Neural progenitor cell (in vitro differentiated cells): ENCODE measurements around the gene SLC25A48. TPM values are rescaled to one million over a fixed set of nuclear protein-coding genes. Genes with fewer than 3 reads are reported as not detected.
A peak's percentile ranks its signal among the peaks of the same experiment; 100 is the strongest.

Experiments used
- DNase-seq: peaks from one replicate; pipeline ENCODE4 v3.0.0-alpha.2; 2016; ENCODE audit warnings: low spot score
- H2AFZ ChIP-seq: fragments of 200-600 bp; sonication (generic); replicated peaks from 2 replicates; pipeline ENCODE4 v1.6.1; 2016; ENCODE audit warnings: antibody characterized with exemption
- H3F3A ChIP-seq: fragments of 200-600 bp; sonication (generic); 2 replicates; pipeline ENCODE4 v1.6.1; 2016; ENCODE audit warnings: antibody characterized with exemption, low read depth
- H3K27ac ChIP-seq: fragments of 200-600 bp; sonication (generic); 2 replicates; pipeline ENCODE4 v1.5.1; 2016; ENCODE audit warnings: mild to moderate bottlenecking
- H3K27me3 ChIP-seq: fragments of 200-600 bp; sonication (generic); 2 replicates; pipeline ENCODE4 v1.6.1; 2016; ENCODE audit warnings: mild to moderate bottlenecking, moderate library complexity
- H3K36me3 ChIP-seq: fragments of 200-600 bp; sonication (generic); 2 replicates; pipeline ENCODE4 v1.5.1; 2016
- H3K4me1 ChIP-seq: fragments of 200-600 bp; sonication (generic); 2 replicates; pipeline ENCODE4 v1.6.1; 2016; ENCODE audit warnings: mixed run types
- H3K4me2 ChIP-seq: fragments of 200-600 bp; sonication (generic); 2 replicates; pipeline ENCODE4 v1.6.1; 2016
- H3K4me3 ChIP-seq: fragments of 200-600 bp; sonication (generic); 2 replicates; pipeline ENCODE4 v1.5.1; 2016
- H3K79me2 ChIP-seq: fragments of 200-600 bp; sonication (generic); 2 replicates; pipeline ENCODE4 v1.6.1; 2016; ENCODE audit warnings: low read depth
- H3K9ac ChIP-seq: fragments of 200-600 bp; sonication (generic); 2 replicates; pipeline ENCODE4 v1.6.1; 2016
- H3K9me3 ChIP-seq: fragments of 200-600 bp; sonication (generic); 2 replicates; pipeline ENCODE4 v1.5.1; 2016; ENCODE audit warnings: low read depth
- H4K20me1 ChIP-seq: fragments of 200-600 bp; sonication (generic); 2 replicates; pipeline ENCODE4 v1.6.1; 2016; ENCODE audit warnings: low read depth
- H3K27ac Mint-ChIP-seq: 3 replicates; pipeline ENCODE4 v1.8.0; 2021; ENCODE audit warnings: mixed read lengths
- H3K27me3 Mint-ChIP-seq: 2 replicates; pipeline ENCODE4 v1.8.0; 2022; ENCODE audit warnings: low read depth, mild to moderate bottlenecking, inconsistent platforms, moderate library complexity, mixed read lengths; ENCODE audit not compliant: insufficient read depth
- H3K36me3 Mint-ChIP-seq: 3 replicates; pipeline ENCODE4 v1.8.0; 2021; ENCODE audit warnings: mixed read lengths
- H3K4me1 Mint-ChIP-seq: 3 replicates; pipeline ENCODE4 v1.8.0; 2021; ENCODE audit warnings: mixed read lengths
- H3K4me3 Mint-ChIP-seq: 3 replicates; pipeline ENCODE4 v1.8.0; 2021; ENCODE audit warnings: mild to moderate bottlenecking, moderate library complexity, mixed read lengths
- H3K9me3 Mint-ChIP-seq: 3 replicates; pipeline ENCODE4 v1.8.0; 2020; ENCODE audit warnings: mixed read lengths
- CTCF ChIP-seq: fragments of 200-600 bp; sonication (generic); IDR thresholded peaks from 2 replicates; pipeline ENCODE4 v1.5.1; 2017; ENCODE audit warnings: antibody characterized with exemption, mild to moderate bottlenecking
- EZH2 ChIP-seq: fragments of 200-600 bp; sonication (generic); IDR thresholded peaks from 2 replicates; pipeline ENCODE4 v1.6.1; 2017; ENCODE audit warnings: antibody characterized with exemption, mild to moderate bottlenecking, moderate library complexity
- EZH2phosphoT487 ChIP-seq: fragments of 200-600 bp; sonication (generic); IDR thresholded peaks from 2 replicates; pipeline ENCODE4 v1.6.1; 2017; ENCODE audit warnings: antibody characterized with exemption
- total RNA-seq: library from RNA; depleted of rRNA; stranded (reverse); fragments of >200 nt; gene quantifications from 2 replicates; pipeline ENCODE4 v1.2.3, GENCODE V29; 2015; ENCODE audit warnings: low replicate concordance

Gene SLC25A48
- total RNA-seq, 1 donor from 2014 or later, result not detected

- H3K27ac Mint-ChIP-seq, result no peak overlapping the region
- no peak for DNase-seq
- no peak overlapping the region for H3K27ac ChIP-seq
- no peaks in the 10 kb centered on the region for H3F3A ChIP-seq
- no peaks in the 10 kb centered on the region for H3K36me3 ChIP-seq
- H2AFZ ChIP-seq, result no peak overlapping the region
- peaks cover 12% of the 10 kb centered on the region for H3K4me1 Mint-ChIP-seq
- peaks cover 3% of the 10 kb centered on the region for H4K20me1 ChIP-seq
- no peaks in the 10 kb centered on the region for H3K9me3 ChIP-seq
- no peak overlapping the region for H3K4me3 ChIP-seq
- H3K9me3 Mint-ChIP-seq, result no peaks in the 10 kb centered on the region
- H3K79me2 ChIP-seq, result no peaks in the 10 kb centered on the region
- peaks cover 4% of the 10 kb centered on the region for H3K4me1 ChIP-seq
- no peak overlapping the region for H3K4me3 Mint-ChIP-seq
- no peaks in the 10 kb centered on the region for H3K36me3 Mint-ChIP-seq
- no peak for TF ChIP-seq EZH2
- no peak for TF ChIP-seq CTCF
- TF ChIP-seq EZH2phosphoT487, result no peak
- peaks cover 60% of the 10 kb centered on the region for H3K27me3 ChIP-seq
- H3K9ac ChIP-seq, result no peak overlapping the region
- no peak overlapping the region for H3K4me2 ChIP-seq
- peaks cover 37% of the 10 kb centered on the region for H3K27me3 Mint-ChIP-seq
These were observed 3.6 kb upstream of the SLC25A48 start for GRCh38 chr5:135830876-135831275.

DNA sequence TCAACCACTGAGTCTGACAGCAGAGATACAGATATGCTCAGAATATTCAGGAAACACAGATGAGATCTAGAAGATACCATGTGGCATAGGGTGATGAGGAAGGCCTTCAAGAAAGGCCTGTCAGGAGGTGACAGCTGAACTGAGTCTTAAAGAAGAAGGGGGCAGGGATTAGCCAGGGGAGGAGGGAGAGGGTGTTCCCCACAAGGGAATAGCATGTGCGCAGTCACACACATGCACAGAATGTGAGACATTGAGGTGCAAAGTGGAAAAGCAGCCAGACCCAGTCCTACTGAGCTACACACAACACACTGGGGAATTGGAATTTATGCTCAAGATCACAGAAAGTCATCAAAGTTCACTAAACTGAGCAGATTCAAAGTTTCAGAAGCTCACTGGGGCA lies 3.0 kb upstream of the SLC25A48 start:
- Histone ChIP-seq H2AFZ (no peak overlapping the region), H3K27ac (no peak overlapping the region), H3K9me3 (no peaks in the 10 kb centered on the region), H3K4me2 (no peak overlapping the region), H3K9ac (no peak overlapping the region), H3K79me2 (no peaks in the 10 kb centered on the region), H3K27me3 (peaks cover 66% of the 10 kb centered on the region), H3K4me3 (no peak overlapping the region), H3K36me3 (no peaks in the 10 kb centered on the region), H4K20me1 (peaks cover 3% of the 10 kb centered on the region), H3K4me1 (peaks cover 4% of the 10 kb centered on the region), H3F3A (no peaks in the 10 kb centered on the region)
- no peak for DNase-seq
- no peak overlapping the region for H3K27ac Mint-ChIP-seq
- H3K4me1 Mint-ChIP-seq, result peaks cover 12% of the 10 kb centered on the region
- TF ChIP-seq EZH2, result no peak
- H3K36me3 Mint-ChIP-seq, result no peaks in the 10 kb centered on the region
- H3K9me3 Mint-ChIP-seq, result no peaks in the 10 kb centered on the region
- H3K27me3 Mint-ChIP-seq, result peaks cover 38% of the 10 kb centered on the region
- H3K4me3 Mint-ChIP-seq, result no peak overlapping the region

DNA sequence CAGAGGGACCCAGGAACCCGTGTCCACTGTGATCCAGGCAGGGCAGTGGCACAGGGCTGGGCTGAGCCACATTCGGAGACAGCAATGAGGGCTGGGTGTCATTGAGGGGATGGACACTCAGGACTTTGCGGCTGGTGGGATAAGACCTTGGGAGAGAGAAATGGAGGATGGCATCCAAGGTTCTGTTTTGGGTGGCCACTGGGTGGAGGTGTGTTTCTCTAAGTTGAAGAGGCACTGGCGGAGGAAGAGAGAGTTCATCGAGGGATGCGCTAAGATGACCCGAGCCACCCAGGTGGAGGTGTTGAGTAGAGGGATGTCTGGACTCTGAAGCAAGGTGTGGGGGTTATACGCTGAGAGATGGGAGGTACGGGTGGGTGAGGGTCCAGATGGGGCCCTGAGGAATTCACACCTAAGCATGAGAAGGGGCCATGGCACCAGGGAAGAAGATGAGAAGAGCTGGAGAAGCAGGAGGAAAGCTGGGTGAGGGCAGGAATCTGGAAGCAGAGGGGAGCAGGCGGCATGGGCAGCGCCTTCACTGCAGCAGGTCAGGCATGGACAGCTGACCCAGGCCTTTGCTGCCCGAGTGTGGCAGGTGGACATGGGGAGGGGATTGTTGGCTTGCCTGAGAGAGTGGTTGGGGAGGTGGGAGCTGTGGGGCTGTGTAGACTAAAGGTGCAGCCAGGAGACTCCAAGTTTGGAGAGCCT lies 2.5 kb upstream of the SLC25A48 start:
- H3K4me1 Mint-ChIP-seq, result peaks cover 12% of the 10 kb centered on the region
- H3K9me3 Mint-ChIP-seq, result no peaks in the 10 kb centered on the region
- H3K79me2 ChIP-seq, result no peaks in the 10 kb centered on the region
- no peaks in the 10 kb centered on the region for H3K9me3 ChIP-seq
- H4K20me1 ChIP-seq, result peaks cover 3% of the 10 kb centered on the region
- DNase-seq, result no peak
- no peak overlapping the region for H3K4me2 ChIP-seq
- H2AFZ ChIP-seq, result no peak overlapping the region
- no peak overlapping the region for H3K4me3 ChIP-seq
- H3K36me3 ChIP-seq, result no peaks in the 10 kb centered on the region
- TF ChIP-seq CTCF (no peak), EZH2phosphoT487 (no peak), EZH2 (no peak)
- peaks cover 4% of the 10 kb centered on the region for H3K4me1 ChIP-seq
- no peak overlapping the region for H3K9ac ChIP-seq
- peaks cover 40% of the 10 kb centered on the region for H3K27me3 Mint-ChIP-seq
- H3K27me3 ChIP-seq, result peaks cover 72% of the 10 kb centered on the region
- H3F3A ChIP-seq, result no peaks in the 10 kb centered on the region
- H3K36me3 Mint-ChIP-seq, result no peaks in the 10 kb centered on the region
- no peak overlapping the region for H3K27ac ChIP-seq
- H3K27ac Mint-ChIP-seq, result no peak overlapping the region
- H3K4me3 Mint-ChIP-seq, result peak overlapping the region; percentile 34
